SHP77 (cell line): ENCODE data around the gene TLE6.
"Not testable (repeated sequence)": the region's sequence is repeated elsewhere in the genome, so short reads cannot be mapped to it uniquely, and the experiment has no call there.

Experiments used
- DNase-seq, 2 experiments: peaks; one replicate each; lab custom pipeline; 2025; lab: John Stamatoyannopoulos, UW

TLE6 gene

DNA sequence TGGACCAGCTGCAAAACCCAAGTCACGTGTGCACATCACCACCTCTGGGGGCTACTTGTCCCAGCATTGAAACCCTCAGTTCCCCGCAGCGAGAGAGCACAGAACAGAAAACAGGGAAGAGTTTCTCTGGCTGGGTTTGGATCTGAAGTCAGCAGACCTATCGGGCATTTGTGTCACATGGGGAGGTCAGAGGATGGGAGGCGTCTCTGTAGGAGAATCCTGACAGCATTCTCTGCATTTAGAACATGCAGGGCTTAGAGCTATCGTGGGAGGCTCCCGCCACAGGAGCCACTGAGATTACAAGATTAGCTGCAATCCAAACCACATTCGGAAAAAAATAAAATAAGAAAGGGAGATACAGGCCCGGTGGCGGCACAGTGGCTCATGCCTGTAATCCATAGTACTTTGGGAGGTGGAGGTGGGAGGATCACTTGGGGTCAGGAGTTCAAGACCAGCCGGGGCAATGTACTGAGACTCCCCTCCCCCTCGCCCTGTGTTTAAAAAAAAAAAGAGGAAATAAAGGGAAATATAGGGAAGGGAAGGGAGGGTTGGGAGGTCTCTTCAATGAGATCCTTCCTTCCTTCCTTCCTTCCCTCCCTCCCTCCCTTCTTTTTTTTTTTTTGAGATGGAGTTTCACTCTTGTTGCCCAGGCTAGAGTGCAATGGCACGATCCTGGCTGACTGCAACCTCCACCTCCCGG lies 2.9 kb upstream of the TLE6 start:
- DNase-seq, result no peak

DNA sequence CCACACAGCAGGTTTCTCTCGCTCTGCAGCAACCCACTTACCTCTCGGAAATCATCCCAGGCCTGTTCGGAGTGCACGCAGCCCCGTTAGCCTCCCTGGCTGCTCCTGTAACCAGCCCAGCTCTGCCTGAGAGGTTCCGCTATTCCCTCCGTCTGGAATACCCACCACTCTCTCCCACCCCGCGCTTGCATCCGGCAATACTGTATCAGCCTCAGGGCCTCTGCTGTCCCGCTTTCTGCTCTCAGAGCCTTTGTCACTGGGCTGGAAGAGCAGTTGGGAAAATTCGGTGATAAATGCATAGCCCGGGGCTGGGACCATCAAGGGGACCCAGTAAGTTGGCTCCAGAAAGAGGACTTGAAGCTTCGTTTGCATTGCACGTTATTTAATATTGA lies 759 bp upstream of the TLE6 start:
- DNase-seq, result no peak

DNA sequence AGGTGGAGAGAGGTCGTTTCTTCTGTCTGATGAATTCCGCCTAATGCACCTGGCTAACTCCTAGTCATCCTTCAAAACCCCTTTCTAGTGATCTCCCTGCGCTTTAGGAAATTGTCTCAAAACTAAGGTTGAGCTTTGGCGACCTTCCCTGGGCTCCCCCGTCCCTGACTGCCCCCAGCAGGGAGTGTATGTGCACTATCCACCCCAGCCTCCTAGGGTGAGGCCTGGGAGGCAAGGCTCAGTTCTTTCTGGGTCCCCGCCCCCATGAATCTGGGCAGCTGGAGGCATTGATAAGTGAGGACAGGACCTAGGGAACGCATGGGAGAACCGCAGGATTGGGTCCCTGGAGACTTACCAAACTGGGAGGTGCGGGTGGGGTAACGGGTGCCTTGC lies 378 bp downstream of the TLE6 start:
- no peak for DNase-seq

DNA sequence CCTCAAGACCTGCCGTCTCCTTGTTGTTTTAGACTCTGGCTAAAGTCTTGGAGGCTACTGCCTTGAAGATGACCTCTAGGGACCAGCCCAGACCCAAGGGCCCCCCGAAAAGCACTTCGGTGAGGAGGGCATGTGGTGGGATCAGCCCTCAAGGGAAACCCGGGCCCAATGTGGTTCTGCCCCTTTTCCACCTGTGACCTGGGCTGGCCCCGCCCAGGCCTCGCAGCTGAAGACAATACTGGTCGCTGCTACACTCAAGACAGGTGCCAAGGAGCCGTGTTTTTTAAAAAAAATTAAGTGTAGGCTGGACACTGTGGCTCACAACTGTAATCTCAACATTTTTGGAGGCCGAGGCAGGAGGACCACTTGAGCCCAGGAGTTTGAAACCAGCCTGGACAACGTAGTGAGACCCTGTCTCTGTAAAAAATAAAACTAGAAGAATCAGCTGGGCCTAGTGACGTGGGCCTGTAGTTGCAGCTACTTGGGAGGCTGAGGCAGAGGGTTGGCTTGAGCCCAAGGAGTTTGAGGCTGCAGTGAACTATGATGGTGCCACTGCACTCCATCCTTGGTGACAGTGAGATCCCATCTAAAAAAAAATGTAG lies 903 bp downstream of the TLE6 start:
- no peak for DNase-seq

DNA sequence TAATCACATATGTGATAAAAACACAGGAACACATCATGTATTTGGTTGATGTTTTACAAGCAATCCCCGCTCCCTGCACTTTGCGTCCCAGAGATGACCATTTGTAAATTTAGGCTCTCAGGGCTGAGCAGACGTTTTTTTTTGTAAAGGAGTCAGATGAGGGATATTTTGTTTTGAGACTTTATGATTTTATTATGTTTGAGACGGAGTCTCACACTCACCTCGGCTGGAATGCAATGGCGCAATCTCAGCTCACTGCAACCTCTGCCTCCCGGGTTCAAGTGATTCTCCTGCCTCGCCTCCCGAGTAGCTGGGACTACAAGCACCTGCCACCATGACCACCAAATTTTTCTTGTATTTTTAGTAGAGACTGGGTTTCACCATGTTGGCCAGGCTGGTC lies 1.4 kb downstream of the TLE6 start:
- no peak for DNase-seq

DNA sequence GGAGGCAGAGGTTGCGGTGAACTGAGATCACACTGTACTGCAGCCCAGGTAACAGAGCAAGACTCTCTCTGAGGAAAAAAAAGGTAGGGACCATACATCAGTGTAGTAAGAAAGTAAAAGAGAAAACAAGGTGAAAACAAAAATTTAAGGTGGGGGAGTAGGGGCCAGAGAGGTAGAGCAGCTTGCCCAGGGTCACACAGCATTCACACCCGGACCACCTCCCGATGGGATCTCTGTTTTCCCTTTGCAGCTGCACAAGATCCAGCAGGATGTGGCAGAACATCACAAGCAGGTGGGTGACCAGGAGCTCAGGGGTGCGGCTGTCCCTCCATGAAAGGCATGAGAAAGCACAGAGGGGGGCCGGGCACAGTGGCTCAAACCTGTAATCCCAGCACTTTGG lies 4.5 kb downstream of the TLE6 start:
- DNase-seq, result no peak

DNA sequence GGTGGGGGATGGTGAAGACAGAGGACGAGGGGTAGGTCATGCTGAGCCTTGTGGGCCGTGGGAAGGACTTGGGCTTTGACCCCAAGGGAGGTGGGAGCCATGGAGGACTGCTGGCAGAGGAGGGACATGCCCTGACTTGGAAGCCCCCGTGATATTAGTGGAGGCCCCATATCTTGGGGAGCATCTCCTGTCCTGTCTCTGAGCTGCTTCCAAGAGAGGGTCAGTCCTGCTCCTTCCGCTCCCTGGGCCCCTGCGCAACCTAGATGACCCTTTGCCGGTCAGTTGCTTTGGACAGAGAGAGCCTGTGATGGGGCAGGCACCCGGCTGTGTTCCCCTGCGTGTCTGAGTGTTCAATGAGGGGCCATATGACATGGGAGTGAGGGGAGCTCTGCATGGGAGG lies 5.2 kb downstream of the TLE6 start:
- no peak for DNase-seq

DNA sequence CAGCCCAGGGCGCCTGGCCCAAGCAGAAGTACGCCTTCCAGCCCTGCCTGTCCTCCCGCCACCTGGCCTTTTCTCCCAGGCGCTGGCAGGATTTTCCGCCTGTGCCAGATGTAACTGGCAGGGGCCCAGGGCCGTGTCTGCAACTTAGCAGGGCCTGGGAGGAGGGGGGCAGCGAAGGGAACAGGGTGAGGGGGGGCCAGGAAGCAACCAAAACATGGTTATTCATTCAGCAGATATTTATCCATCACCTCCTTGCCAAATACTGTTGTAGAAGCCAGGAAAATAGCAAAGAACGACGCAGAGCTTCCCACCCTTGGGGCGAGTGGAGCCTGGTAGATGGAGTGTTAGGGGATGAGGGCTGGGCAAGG lies 5.6 kb downstream of the TLE6 start:
- DNase-seq, result peak; percentile 72 to 76

DNA sequence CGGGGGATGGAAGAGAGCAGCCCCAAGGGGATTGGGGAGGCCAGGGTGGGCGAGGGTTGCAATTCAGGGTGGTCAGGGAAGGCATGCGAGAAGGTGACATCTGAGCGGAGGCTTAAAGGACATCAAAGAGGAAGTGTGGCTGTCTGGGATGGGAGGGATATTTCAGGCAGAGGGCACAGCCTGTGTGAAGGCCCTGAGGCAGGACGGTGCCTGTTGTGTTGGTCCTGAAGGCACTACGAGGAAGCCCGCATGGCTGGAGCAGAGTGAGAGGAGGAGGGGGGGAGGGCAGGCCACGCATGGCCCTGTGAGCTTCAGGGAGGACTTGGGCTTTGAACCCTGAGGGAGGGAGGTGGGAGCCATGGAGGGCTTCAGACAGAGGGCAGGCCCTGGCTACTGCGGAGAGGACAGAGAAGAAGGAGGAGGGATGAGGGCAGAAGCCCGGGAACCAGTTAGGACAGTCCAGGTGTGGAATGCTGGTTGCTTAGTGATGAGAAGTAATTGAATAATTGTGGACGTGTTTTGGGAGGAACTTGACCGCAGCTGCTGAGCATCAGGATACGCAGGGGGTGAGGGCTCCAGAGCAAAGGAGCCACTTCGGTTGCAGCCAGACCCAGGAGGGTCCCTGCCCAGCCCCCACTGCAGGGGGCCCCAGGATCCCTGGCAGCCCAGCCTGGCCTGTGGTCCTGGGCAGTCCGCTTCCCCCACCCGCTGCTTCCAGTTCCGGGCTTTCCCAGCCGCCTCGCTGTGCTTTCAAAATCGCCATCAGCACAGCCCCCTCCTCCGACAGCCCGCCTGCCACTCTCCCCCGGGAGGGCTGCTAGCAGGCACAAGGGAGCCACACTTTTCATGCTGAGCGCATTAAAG lies 6.2 kb downstream of the TLE6 start:
- peak; percentile 37 to 60 for DNase-seq

DNA sequence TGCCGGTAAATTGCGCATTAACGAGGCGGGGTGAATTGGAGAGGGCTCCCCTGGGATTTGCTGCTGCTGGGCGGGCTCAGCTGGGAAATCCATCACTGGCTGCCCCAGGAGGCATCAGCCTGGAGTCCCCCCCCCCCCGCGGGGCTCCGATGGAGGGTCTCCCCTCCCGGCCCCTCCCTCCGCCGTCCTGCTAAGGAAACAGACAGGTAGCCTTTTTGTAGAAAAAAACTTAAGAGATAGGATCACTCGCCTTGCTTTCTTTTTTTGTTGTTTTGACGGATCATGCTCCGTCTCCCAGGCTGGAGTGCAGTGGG lies 6.8 kb downstream of the TLE6 start:
- no peak for DNase-seq

DNA sequence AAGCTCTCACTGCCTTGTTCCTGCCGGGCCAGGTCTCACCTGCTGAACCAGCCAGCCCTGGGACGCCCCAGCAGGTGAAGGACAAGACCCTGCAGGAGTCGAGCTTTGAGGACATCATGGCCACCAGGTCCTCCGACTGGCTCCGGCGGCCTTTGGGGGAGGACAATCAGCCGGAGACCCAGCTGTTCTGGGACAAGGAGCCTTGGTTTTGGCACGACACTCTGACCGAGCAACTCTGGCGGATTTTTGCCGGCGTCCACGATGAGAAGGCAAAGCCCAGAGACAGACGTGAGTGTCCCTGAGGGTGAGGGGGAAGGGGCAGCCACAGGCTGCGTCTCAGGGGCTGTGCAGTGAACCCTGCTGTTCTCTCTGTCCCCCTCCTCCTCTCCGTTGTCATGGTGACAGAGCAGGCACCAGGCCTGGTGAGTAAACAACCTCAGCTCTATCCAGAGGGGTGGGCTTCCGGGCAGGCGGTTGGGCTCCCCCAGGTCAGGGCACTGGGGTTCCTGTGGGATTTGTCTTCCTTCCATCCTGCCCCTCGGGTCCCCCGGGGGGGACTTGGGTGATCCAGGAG lies 9.7 kb downstream of the TLE6 start:
- peak; percentile 23 to 28 for DNase-seq

DNA sequence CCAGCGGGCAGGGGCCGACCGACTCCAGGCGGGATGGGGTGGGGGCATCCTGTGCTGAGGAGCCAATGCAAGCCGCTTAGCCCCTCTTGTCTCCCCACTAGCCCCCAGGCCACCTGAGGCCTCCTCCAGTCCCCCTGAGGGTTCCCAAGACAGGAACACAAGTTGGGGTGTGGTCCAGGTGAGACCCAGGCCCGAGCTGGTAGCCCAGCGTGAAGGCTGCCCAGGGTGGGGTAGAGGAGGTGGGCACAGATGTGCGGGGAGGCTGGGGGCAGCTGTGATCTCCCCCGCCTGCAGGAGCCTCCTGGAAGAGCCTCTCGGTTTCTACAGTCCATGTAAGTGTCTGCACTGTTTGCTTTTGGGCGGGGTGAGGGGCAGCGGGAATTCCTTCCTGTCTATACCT lies 10.4 kb downstream of the TLE6 start:
- DNase-seq, result no peak

DNA sequence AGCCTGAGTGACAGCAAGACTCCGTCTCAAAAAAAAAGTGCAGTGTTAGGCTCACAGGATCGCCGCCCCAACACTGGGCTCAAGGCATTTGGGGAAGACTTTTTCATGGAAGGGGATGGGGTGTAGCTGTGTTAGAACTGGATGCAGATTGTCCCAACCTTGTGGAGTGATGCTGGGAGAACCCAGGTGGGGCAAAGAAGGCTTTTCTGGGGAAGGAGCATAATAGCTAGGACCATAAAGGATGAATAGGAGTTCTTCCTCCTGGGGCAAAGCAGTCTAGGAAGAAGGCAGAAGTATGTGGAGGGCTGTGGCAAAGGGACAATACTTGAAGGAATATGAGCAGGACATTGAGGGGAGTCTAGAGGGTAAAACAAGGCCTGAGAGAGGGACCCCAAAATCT lies 11.2 kb downstream of the TLE6 start:
- DNase-seq, result no peak

DNA sequence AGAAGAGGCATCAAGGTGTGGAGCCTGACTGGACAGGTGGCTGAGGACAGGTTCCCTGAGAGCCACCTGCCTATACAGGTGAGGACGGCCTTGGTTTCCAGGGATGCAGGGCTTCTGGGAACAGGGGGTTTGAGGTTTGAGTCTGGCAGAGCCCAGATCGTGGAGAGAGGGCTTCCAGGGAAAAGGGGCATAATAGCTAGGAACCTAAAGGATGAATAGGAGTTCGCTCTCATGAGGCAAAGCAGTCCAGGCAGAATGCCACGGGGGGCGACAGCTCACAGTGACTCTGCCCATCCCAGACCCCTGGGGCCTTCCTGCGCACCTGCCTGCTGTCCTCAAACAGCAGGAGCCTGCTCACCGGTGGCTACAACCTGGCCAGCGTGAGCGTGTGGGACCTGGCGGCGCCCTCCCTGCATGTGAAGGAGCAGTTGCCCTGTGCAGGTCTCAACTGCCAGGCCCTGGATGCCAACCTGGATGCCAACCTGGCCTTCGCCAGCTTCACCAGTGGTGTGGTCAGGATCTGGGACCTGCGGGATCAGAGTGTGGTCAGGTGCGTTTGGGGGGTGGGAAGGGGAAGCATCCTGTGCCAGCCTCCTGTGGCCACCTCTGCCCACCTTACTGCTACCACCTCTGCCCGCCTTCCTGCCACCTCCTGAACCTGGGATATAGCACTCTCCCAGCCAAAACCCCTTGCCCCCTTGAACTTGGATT lies 12.0 kb downstream of the TLE6 start:
- DNase-seq, result no peak

DNA sequence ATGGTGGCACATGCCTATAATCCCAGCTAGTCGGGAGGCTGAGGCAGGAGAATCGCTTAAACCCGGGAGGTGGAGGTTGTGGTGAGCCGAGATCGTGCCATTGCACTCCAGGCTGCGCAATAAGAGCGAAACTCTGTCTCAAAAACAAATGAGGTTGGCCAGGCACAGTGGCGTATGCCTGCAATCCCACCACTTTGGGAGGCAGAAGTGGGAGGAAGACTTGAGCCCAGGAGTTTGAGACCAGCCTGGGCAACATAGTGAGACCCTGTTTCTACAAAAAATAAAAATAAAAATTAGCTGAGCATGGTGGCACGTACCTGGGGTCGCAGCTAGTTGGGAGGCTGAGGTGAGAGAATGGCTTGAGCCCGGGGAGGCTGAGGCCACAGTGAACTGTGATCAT lies 15.0 kb downstream of the TLE6 start:
- DNase-seq, result not testable (repeated sequence)

DNA sequence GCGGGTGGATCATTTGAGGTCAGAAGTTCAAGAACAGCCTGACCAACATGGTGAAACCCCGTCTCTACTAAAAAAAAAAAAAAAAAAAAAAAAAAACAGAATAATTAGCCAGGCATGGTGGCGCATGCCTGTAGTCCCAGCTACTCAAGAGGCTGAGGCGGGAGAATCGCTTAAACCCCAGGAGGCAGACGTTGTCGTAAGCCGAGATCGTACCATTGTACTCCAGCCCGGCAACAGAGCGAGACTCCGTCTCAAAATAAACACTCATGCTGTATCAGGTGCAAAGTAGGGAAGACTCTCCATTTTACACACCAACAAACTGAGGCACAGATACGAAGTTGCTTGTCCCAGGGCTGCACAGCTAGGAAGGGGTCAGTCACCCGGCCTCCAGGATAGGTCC lies 15.6 kb downstream of the TLE6 start:
- DNase-seq, result no peak

DNA sequence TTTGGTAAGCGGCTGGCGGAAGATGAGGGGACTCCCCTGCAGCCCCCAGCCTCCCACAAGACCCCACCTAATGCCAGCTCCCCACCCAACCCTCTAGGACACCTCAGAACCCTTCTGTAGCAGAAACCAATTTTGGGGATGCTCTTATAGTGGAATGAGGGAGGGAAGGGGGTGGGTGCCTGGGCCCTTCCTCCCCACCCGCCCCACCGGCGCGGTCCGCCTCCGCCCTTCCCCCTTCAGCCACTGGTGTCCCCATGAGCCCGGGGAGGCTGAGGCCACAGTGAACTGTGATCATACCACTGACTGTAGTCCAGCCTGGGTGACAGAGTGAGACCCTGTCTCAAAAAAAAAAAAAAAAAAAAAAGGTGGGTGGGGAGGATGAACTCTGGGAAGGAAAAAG lies 16.2 kb downstream of the TLE6 start:
- DNase-seq, result no peak

DNA sequence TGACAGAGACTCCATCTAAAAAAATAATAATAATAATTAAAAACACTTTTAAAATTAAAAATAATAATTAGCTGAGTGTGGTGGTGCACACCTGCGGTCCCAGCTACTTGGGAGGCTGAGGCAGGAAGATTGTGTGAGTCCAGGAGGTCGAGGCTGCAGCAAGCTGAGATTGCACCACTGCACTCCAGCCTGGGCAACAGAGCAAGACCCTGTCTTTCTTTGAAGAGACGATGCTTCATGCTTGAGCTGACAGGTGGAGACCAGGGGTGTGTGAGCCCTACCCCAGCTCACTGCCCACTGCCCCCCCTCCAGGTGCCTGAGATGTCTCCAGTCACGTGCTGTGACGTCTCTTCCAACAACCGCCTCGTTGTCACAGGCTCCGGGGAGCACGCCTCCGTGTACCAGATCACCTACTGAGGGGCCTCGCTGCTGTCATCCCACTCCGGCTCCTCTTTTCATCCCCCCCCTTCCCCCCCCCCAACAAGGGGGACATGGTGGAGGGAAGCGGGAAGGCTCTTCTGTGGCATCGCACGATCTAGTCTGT lies 17.3 kb downstream of the TLE6 start:
- no peak for DNase-seq

DNA sequence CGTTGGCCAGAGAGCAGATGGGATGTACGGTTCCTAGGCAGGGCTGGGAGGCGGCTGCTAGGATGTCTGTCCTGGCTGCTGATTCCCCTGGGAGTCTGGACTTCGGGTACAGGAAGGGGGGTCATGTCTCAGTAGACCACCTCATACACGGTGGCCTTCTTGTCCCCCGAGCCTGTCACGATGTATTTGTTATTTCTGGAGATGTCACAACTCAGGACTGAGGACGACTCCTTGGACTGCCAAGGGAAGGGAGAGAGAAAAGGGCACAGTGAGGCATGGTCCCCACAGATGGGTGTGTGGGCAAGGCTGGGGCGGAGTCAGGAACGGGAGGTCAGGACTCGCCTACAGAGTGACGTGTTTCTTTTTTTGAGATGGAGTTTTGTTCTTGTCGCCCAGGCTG lies 20.4 kb downstream of the TLE6 start:
- DNase-seq, result no peak

DNA sequence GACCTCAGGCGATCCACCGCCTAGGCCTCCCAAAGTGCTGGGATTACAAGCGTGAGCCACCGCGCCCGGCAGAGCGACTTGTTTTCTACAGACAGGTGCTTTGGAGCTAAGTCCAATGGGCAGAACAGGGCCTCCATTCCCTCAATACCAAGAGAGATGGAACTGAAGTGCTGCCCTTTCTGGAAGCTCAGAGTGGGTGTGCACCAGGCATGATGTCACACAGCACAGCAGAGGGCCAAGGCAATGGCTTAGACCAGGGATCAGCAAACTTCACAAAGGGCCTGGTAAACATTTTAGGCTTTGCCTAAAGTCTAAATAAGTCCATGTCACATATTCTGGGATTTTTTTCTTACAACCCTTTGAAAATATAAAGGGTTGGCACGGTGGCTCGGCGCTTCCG lies 21.3 kb downstream of the TLE6 start:
- no peak for DNase-seq

DNA sequence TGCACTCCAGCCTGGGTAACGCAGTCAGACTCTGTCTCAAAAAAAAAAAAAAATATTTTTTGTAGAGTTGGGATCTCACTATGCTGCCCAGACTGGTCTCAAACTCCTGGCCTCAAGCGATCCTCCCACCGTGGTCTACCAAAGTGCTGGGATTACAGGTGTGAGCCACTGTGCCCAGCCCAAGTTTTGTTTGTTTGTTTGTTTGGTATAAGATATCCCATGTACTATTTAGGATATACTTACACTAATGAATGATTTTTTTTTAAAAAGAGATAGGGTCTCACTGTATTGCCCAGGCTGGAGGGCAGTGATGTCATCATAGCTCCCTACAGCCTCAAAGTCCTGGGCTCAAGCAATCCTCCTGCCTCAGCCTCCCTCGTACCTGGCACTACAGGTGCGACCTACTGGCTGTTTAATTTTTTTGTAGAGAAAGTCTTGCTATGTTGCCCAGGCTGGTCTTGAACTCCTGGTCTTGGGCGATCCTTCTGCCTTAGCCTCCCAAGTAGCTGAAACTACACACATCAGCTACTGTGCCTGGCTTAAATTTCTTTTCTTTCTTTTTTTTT lies 24.0 kb downstream of the TLE6 start:
- DNase-seq, result no peak

DNA sequence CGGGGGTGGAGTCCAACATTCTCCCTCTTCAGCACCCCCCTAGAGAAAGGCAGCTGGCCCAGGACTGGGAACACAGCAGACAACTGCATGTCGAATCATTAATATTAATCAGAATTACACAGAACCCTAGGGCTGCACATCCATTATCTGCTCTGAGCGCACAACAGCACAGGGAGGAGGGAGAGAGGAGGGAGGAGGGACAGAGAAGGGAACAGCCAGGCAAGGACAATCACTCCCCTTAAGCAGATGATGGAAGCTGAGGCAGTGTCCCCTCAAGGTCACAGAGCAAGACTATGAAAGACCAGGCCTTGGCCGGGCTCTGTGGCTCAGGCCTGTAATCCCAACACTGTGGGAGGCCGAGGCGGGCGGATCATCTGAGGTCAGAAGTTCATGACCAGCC lies 25.7 kb downstream of the TLE6 start:
- DNase-seq, result no peak
